ENCODE results near the gene NF1. TPM values are rescaled to one million over a fixed set of nuclear protein-coding genes. Genes with fewer than 3 reads are reported as not detected.

NF1 gene
- polyA plus RNA-seq, 3 donors = 1.2 to 7.4 (median 2.1) TPM

GRCh38 chr17:31386542-31387075 is 291.8 kb downstream of the NF1 start:
- peaks cover 4 to 5% of the 10 kb centered on the region in 2 donors for H3K4me1 ChIP-seq (ENCODE audit: control insufficient read depth in 1 of 2, insufficient read depth in 2 of 2, low read length in 2 of 2)
- H3K4me2 ChIP-seq (replicated peaks; ENCODE audit: extremely low read depth, low read length, poor library complexity, severe bottlenecking) = no peak overlapping the region
- H3K4me1 Mint-ChIP-seq = peaks cover 9% of the 10 kb centered on the region
- TF ChIP-seq CTCF (IDR thresholded peaks at IDR 0.05) = no peak
- peaks cover 0 to 10% (median 4%) of the 10 kb centered on the region in 7 donors for H3K9me3 Mint-ChIP-seq
- no peaks in the 10 kb centered on the region for H4K20me1 ChIP-seq (ENCODE audit: insufficient read depth, low read length)
- H3K27me3 Mint-ChIP-seq (ENCODE audit: low read depth in 3 of 3) = peaks cover 32 to 43% (median 33%) of the 10 kb centered on the region in 3 donors
- no peaks in the 10 kb centered on the region for H3K9me3 ChIP-seq (replicated peaks in 1 of 2; ENCODE audit: control insufficient read depth in 1 of 2, insufficient read depth in 1 of 2, low read length in 2 of 2)
- peaks cover 4 to 7% of the 10 kb centered on the region in 2 donors for H3K36me3 Mint-ChIP-seq
- intact Hi-C loops (cut with micrococcal nuclease) = no loop called here
- no peak overlapping the region for H3K4me3 ChIP-seq (replicated peaks in 1 of 3; ENCODE audit: low read depth in 2 of 3, low read length in 3 of 3)
- H3K79me2 ChIP-seq (ENCODE audit: insufficient read depth, low read length) = no peaks in the 10 kb centered on the region
- H3K27ac Mint-ChIP-seq = no peak overlapping the region
- H2AFZ ChIP-seq (ENCODE audit: insufficient read depth, low read depth, low read length, poor library complexity, severe bottlenecking) = no peak overlapping the region
- DNase-seq = no peak
- no peak overlapping the region for H3K9ac ChIP-seq (ENCODE audit: insufficient read depth, low read length, poor library complexity, severe bottlenecking)
- no peak overlapping the region for H3K27ac ChIP-seq (ENCODE audit: low read depth in 1 of 2, low read length in 2 of 2)
- no peak overlapping the region for H3K4me3 Mint-ChIP-seq
- no CpG with 5 or more reads among the region's 3 CpGs for WGBS (ENCODE audit: insufficient coverage)
- H3K27me3 ChIP-seq (ENCODE audit: control insufficient read depth in 2 of 2, insufficient read depth in 2 of 2, low read length in 2 of 2) = peaks cover 9 to 32% of the 10 kb centered on the region in 2 donors
- H3K36me3 ChIP-seq (replicated peaks in 1 of 2; ENCODE audit: control insufficient read depth in 1 of 2, insufficient read depth in 2 of 2, low read length in 2 of 2) = no peaks in the 10 kb centered on the region

DNA sequence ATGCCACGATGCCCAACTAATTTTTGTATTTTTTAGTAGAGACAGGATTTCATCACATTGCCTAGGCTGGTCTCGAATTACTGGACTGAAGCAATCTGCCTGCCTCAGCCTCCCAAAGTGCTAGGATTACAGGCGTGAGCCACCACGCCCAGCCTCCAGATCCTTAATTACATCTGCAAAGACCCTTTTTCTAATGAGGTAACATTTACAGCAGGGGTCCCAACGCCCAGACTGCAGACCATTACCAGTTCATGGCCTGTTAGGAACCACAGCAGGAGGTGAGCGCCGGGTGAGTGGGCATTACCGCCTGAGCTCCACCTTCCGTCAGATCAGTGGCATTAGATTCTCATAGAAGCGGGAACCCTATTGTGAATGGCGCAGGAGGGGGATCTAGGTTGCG is 292.7 kb downstream of the NF1 start:
- Histone ChIP-seq H3K36me3 (replicated peaks in 1 of 2; ENCODE audit: control insufficient read depth in 1 of 2, insufficient read depth in 2 of 2, low read length in 2 of 2) (no peaks in the 10 kb centered on the region), H3K79me2 (ENCODE audit: insufficient read depth, low read length) (no peaks in the 10 kb centered on the region), H3K4me1 (ENCODE audit: control insufficient read depth in 1 of 2, insufficient read depth in 2 of 2, low read length in 2 of 2) (peaks cover 9 to 13% of the 10 kb centered on the region in 2 donors), H3K9me3 (replicated peaks in 1 of 2; ENCODE audit: control insufficient read depth in 1 of 2, insufficient read depth in 1 of 2, low read length in 2 of 2) (no peaks in the 10 kb centered on the region), H3K27me3 (ENCODE audit: control insufficient read depth in 2 of 2, insufficient read depth in 2 of 2, low read length in 2 of 2) (peaks cover 13 to 37% of the 10 kb centered on the region in 2 donors), H2AFZ (ENCODE audit: insufficient read depth, low read depth, low read length, poor library complexity, severe bottlenecking) (no peak overlapping the region), H4K20me1 (ENCODE audit: insufficient read depth, low read length) (no peaks in the 10 kb centered on the region), H3K9ac (ENCODE audit: insufficient read depth, low read length, poor library complexity, severe bottlenecking) (no peak overlapping the region), H3K4me3 (replicated peaks in 1 of 3; ENCODE audit: low read depth in 2 of 3, low read length in 3 of 3) (no peak overlapping the region), H3K4me2 (replicated peaks; ENCODE audit: extremely low read depth, low read length, poor library complexity, severe bottlenecking) (no peak overlapping the region), H3K27ac (ENCODE audit: low read depth in 1 of 2, low read length in 2 of 2) (no peak overlapping the region)
- Mint-ChIP-seq H3K27me3 (ENCODE audit: low read depth in 3 of 3) (peaks cover 36 to 48% (median 37%) of the 10 kb centered on the region in 3 donors), H3K4me3 (no peak overlapping the region), H3K36me3 (peaks cover 0 to 5% of the 10 kb centered on the region in 2 donors), H3K27ac (no peak overlapping the region), H3K9me3 (peaks cover 0 to 14% (median 4%) of the 10 kb centered on the region in 7 donors), H3K4me1 (peaks cover 13% of the 10 kb centered on the region)
- intact Hi-C loops (cut with micrococcal nuclease) = no loop called here
- DNase-seq = no peak
- no peak for TF ChIP-seq CTCF (IDR thresholded peaks at IDR 0.05)
- WGBS (ENCODE audit: insufficient coverage) = 100% methylated on average over 9 of the region's 12 CpGs
